Loucy (cell line): ENCODE results near the gene NRCAM.
A peak's percentile ranks its signal among the peaks of the same experiment; 100 is the strongest.

ENCODE experiments used
- H2AFZ ChIP-seq: fragments of 200-600 bp; sonication (generic); 2 replicates; pipeline ENCODE4 v1.6.0; 2016; ENCODE audit warnings: antibody characterized with exemption, mild to moderate bottlenecking, low read length, moderate library complexity
- H3F3A ChIP-seq: fragments of 200-600 bp; 2 replicates; pipeline ENCODE4 v1.6.0; 2016; ENCODE audit warnings: antibody characterized with exemption, low read depth, mild to moderate bottlenecking
- H3K27me3 ChIP-seq: fragments of 200-600 bp; sonication (generic); 2 replicates; pipeline ENCODE4 v1.6.1; 2014; ENCODE audit warnings: low read length, mild to moderate bottlenecking; ENCODE audit not compliant: insufficient read depth, poor library complexity, severe bottlenecking
- H3K36me3 ChIP-seq: fragments of 200-600 bp; sonication (generic); 2 replicates; pipeline ENCODE4 v1.6.1; 2016; ENCODE audit warnings: low read length; ENCODE audit not compliant: insufficient read depth
- H3K4me1 ChIP-seq: fragments of 200-600 bp; sonication (generic); 2 replicates; pipeline ENCODE4 v1.5.1; 2014; ENCODE audit warnings: low read length, mild to moderate bottlenecking; ENCODE audit not compliant: insufficient read depth, poor library complexity, severe bottlenecking
- H3K4me2 ChIP-seq: fragments of 200-600 bp; sonication (generic); 2 replicates; pipeline ENCODE4 v1.6.0; 2014; ENCODE audit warnings: antibody characterized with exemption, low read length, low read depth, mild to moderate bottlenecking; ENCODE audit not compliant: poor library complexity, severe bottlenecking
- H3K4me3 ChIP-seq: fragments of 200-600 bp; sonication (generic); 2 replicates; pipeline ENCODE4 v1.5.1; 2014; ENCODE audit warnings: low read length, mild to moderate bottlenecking, mixed read lengths; ENCODE audit not compliant: poor library complexity, severe bottlenecking
- H3K79me2 ChIP-seq: fragments of 200-600 bp; sonication (generic); 2 replicates; pipeline ENCODE4 v1.6.1; 2014; ENCODE audit warnings: low read length; ENCODE audit not compliant: insufficient read depth
- H3K9ac ChIP-seq: fragments of 200-600 bp; sonication (generic); 2 replicates; pipeline ENCODE4 v1.6.0; 2014; ENCODE audit warnings: mild to moderate bottlenecking, low read depth, low read length, moderate library complexity; ENCODE audit not compliant: poor library complexity, severe bottlenecking
- H3K9me2 ChIP-seq: fragments of 200-600 bp; sonication (generic); replicated peaks from 2 replicates; pipeline ENCODE4 v1.6.1; 2016; ENCODE audit warnings: low read depth, low read length, mixed read lengths
- H3K9me3 ChIP-seq: fragments of 200-600 bp; sonication (generic); 2 replicates; pipeline ENCODE4 v1.6.1; 2014; ENCODE audit warnings: mild to moderate bottlenecking, antibody characterized with exemption, low read length, low read depth; ENCODE audit not compliant: insufficient read depth
- H4K20me1 ChIP-seq: fragments of 200-600 bp; sonication (generic); 2 replicates; pipeline ENCODE4 v1.6.0; 2014; ENCODE audit warnings: antibody characterized with exemption, low read length, mild to moderate bottlenecking; ENCODE audit not compliant: insufficient read depth, poor library complexity, severe bottlenecking
- CTCF ChIP-seq: fragments of 200-600 bp; sonication (generic); conservative IDR thresholded peaks from 2 replicates; pipeline ENCODE4 v1.5.1; 2014; ENCODE audit warnings: mild to moderate bottlenecking, antibody characterized with exemption, low read length
- EZH2phosphoT487 ChIP-seq: fragments of 200-600 bp; IDR thresholded peaks from 2 replicates; pipeline ENCODE4 v1.6.1; 2018; ENCODE audit warnings: antibody characterized with exemption, mild to moderate bottlenecking, moderate library complexity, borderline replicate concordance

Gene NRCAM

GRCh38 chr7:108147031-108147563 lies 309.1 kb downstream of the NRCAM start:
- Histone ChIP-seq H3K9ac (no peak overlapping the region), H3F3A (no peaks in the 10 kb centered on the region), H3K4me1 (peaks cover 2% of the 10 kb centered on the region), H2AFZ (0 out of 2 replicates have a peak overlapping the region, but pooled peaks have one; percentile 46), H3K9me3 (no peaks in the 10 kb centered on the region), H4K20me1 (no peaks in the 10 kb centered on the region), H3K4me3 (no peak overlapping the region), H3K27me3 (no peaks in the 10 kb centered on the region), H3K4me2 (no peak overlapping the region), H3K9me2 (no peaks in the 10 kb centered on the region), H3K36me3 (no peaks in the 10 kb centered on the region), H3K79me2 (no peaks in the 10 kb centered on the region)
- no peak for TF ChIP-seq EZH2phosphoT487
- TF ChIP-seq CTCF = no peak

- Histone ChIP-seq H3K9ac (no peak overlapping the region), H3K9me3 (no peaks in the 10 kb centered on the region), H2AFZ (peak overlapping the region; percentile 79), H3K4me2 (no peak overlapping the region), H3K4me1 (peaks cover 2% of the 10 kb centered on the region), H3K9me2 (no peaks in the 10 kb centered on the region), H3K27me3 (no peaks in the 10 kb centered on the region), H3K4me3 (no peak overlapping the region), H3K36me3 (no peaks in the 10 kb centered on the region), H3K79me2 (no peaks in the 10 kb centered on the region), H4K20me1 (no peaks in the 10 kb centered on the region), H3F3A (no peaks in the 10 kb centered on the region)
- TF ChIP-seq EZH2phosphoT487 (no peak), CTCF (peak; percentile 84)
These were observed 310.0 kb downstream of the NRCAM start for GRCh38 chr7:108146070-108146842.

- Histone ChIP-seq H3K27me3 (no peaks in the 10 kb centered on the region), H4K20me1 (no peaks in the 10 kb centered on the region), H3K4me3 (no peak overlapping the region), H3K4me2 (no peak overlapping the region), H3K9ac (no peak overlapping the region), H3F3A (no peaks in the 10 kb centered on the region), H2AFZ (no peak overlapping the region), H3K79me2 (no peaks in the 10 kb centered on the region), H3K9me2 (no peaks in the 10 kb centered on the region), H3K4me1 (peaks cover 2% of the 10 kb centered on the region), H3K9me3 (no peaks in the 10 kb centered on the region), H3K36me3 (no peaks in the 10 kb centered on the region)
- TF ChIP-seq CTCF (no peak), EZH2phosphoT487 (no peak)
These were observed 310.8 kb downstream of the NRCAM start for GRCh38 chr7:108145401-108145800.
